GM19240 (cell line): ENCODE data around the gene CALML5.

Experiments
- DNase-seq: peaks from one replicate; pipeline ENCODE4 v3.0.0; 2011; ENCODE audit warnings: low spot score; ENCODE audit not compliant: insufficient read length

Gene CALML5

DNA sequence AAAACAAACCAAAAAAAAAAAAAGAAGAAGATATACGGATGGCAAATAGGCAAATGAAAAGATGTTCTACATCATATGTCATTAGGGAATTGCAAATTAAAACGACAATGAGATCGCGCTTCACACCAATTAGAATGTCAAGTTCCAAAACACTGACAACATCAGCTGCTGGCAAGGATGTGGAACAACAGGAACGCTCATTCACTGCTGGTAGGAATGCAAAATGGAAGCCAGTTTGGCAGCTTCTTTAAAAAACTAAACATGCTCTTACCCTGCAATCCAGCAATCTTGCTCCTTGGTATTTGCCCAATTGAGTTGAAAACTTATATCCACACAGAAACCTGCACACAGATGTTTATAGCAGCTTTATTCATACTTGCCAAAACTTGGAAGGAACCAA lies 34.8 kb downstream of the CALML5 start:
- no peak for DNase-seq

DNA sequence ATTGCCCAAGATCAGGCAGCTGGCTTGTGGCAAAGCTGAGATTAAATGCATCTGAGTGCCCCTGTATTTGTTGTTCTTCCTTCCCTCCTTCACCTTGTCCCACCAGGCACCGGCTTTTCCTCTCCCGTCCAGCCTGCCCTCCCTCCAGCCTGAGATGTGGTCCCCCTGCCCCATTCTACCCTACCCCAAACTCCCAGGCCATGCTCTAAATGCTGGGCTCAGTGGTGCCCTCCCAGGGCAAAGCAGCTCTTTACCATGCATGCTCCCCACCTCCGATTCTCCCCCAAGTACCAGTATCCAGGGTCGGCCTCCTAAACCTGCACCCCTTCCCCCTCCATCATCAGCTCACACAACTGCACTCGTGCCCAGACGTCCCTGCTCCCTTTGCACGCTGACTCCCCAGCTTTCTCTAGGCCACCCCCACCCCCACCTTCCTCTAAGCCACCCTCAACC lies 36.5 kb downstream of the CALML5 start:
- no peak for DNase-seq

- DNase-seq, result no peak
These were observed 37.2 kb downstream of the CALML5 start for GRCh38 chr10:5461914-5462840.

GRCh38 chr10:5461203-5461588 lies 38.2 kb downstream of the CALML5 start:
- no peak for DNase-seq

- DNase-seq, result no peak
These were observed 38.7 kb downstream of the CALML5 start for GRCh38 chr10:5460468-5461202.

DNA sequence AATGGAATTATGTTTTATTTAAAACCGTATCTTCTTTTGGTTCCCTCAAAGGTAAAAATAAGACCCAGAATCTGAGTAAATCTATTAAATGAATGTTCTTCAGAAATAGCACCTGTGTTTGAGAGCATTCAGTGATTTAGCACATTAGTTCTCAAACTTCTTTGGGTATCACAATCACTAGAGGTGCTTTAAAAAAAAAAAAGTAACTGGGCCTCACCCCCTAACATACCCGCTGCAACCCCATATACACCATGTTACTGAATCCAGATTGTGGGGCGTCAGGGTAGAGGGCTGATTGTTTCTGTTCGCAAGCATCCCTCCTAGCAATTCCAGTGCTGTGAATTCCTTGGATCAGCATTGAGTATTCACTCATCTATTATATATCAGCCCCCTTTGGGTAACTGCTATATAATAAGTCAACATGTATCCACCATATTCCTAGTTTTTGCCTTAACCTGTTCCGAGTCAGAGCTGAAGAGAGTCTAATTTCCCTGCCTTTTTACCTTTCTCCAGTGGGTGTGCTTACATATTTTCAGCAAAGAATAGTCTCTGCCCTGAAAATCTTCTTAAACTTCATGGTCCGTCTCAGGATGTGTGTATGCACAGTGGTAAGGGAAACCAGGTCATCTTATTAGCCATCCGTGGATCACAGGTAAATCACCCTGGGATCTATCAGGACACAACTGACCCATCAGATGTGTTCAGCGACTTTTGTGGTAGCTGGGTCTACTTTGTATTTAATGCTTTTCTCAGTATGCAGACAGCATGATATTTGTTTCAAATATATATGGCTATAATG lies 40.2 kb downstream of the CALML5 start:
- DNase-seq, result no peak

DNA sequence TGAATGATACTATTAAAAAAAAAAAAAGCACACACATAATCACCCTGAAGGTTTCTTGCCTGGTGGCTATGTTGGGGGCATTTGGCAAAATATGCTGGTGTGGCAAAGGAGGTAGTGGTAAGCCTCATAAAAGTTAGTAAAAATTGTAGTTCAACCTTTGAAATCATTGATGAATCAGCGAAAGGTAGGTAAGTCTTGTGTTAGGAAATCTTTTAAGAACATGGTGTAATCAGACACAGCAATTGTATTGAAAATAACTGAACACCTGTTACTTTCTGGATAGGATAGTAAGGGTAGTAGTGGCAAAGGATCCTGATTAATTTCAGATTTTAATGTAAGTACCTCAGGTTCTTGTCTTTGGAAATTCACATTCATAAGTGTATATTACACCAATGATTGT lies 40.9 kb downstream of the CALML5 start:
- no peak for DNase-seq

GRCh38 chr10:5457741-5458140 lies 41.6 kb downstream of the CALML5 start:
- no peak for DNase-seq

DNA sequence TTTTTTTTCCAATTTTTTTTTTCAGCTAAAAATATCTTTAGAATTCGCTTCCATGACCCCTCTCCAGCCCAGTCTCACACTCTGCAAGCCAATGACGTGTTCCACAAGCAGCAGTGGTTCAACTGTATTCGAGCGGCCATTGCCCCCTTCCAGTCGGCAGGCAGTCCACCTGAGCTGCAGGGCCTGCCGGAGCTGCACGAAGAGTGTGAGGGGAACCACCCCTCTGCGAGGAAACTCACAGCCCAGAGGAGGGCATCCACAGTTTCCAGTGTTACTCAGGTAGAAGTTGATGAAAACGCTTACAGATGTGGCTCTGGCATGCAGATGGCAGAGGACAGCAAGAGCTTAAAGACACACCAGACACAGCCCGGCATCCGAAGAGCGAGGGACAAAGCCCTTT lies 42.8 kb downstream of the CALML5 start:
- DNase-seq, result no peak

DNA sequence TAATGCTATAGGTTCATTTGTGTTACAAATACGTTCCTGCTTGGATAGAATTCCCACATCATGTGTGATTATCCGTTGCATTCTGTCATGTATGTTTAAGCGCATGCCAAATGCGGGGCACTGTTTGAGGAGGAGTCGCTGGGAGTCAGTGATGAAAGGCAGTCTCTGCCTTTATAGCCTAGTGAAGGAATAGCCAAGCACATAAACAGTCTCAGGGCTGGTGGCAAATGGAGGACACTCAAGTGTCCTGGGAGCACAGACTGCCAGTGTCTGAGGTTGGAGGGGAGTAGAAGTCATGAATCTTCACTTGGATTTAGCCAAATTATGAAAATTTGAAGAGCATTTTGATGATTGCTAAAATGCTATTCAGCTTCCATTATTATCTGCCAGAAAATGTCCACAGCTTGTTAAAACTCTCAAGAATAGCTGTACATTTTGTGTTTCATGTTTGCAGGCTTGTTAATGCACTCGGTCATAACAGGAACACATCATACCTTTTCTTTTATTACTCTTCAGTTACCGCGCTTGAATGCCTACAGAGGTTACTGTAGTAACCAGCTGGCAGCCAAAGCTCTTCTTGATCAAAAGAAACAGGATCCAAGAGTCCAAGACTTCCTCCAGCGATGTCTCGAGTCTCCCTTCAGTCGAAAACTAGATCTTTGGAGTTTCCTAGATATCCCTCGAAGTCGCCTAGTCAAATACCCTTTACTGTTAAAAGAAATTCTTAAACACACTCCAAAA lies 45.5 kb downstream of the CALML5 start:
- no peak for DNase-seq

DNA sequence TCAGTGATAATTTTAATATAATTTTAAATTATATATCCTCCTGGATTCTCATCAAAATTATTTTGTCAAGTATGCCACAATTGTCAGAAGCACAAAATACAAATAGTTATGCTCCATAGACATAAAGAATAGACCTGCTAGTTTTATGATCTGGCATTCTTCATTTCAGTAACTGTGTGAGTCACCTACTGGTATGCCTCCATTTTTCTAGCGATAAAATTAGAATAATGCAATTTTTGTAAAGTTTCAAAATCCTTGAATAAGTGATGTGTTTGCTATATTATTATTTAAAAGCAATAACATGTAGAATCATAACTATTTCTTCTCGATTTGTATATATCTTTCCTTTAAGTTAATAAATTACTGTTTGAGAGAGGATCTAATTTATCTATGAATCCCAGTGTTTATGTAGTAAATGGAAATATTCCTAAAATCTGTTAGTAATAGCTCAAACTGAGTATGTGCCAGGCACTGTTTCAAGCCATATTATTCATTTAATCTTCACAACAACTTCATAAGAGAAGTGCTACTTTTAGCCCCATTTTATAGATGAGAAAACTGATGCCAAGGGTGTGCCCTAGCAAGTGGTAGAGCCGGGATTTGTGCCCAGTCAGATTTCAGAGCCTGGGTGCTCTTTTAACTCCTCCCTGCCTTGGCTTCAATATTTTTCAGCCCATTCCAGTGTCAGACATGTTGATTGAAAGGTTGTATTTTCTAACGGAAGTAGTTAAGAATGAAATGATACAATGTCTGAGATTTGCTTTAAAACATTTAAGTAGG lies 48.6 kb downstream of the CALML5 start:
- no peak for DNase-seq

- DNase-seq, result no peak
These were observed 49.5 kb downstream of the CALML5 start for GRCh38 chr10:5449823-5450222.

- no peak for DNase-seq
These were observed 50.1 kb downstream of the CALML5 start for GRCh38 chr10:5449227-5449626.
